ENCODE data around the gene GRIN2A. TPM values are rescaled to one million over a fixed set of nuclear protein-coding genes. Genes with fewer than 3 reads are reported as not detected.

Gene GRIN2A
- total RNA-seq, 1 donor from 2014 or later: 0.56 TPM

DNA sequence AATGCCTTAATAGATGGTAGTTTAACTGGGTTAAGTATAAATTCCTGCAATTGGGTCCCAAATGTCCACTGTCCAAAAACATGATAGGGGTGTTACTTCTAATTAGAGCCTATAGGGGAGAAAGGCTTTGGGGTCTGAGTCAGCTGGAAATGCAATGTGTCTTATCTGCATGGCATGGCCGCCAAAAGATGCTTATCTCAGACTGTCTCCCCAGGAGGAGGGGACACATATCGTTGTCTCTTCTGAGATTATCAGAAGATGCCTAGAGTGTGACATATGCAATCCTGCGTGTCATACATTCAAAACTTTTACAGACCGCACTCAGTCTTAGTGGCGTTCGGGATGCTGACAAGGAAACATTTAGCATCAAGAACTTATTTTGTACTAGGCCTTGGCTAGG lies 442.9 kb downstream of the GRIN2A start:
- Histone ChIP-seq H3K27me3 (ENCODE audit: low read depth) (no peaks in the 10 kb centered on the region), H3K27ac (no peak overlapping the region), H3K36me3 (no peaks in the 10 kb centered on the region), H3K4me3 (no peak overlapping the region), H3K9me3 (no peaks in the 10 kb centered on the region), H3K4me1 (no peaks in the 10 kb centered on the region)
- DNase-seq (no peak), ATAC-seq (no peak)
- intact Hi-C loops (cut with DNase I): no loop called here
- TF ChIP-seq, protein P1, sequence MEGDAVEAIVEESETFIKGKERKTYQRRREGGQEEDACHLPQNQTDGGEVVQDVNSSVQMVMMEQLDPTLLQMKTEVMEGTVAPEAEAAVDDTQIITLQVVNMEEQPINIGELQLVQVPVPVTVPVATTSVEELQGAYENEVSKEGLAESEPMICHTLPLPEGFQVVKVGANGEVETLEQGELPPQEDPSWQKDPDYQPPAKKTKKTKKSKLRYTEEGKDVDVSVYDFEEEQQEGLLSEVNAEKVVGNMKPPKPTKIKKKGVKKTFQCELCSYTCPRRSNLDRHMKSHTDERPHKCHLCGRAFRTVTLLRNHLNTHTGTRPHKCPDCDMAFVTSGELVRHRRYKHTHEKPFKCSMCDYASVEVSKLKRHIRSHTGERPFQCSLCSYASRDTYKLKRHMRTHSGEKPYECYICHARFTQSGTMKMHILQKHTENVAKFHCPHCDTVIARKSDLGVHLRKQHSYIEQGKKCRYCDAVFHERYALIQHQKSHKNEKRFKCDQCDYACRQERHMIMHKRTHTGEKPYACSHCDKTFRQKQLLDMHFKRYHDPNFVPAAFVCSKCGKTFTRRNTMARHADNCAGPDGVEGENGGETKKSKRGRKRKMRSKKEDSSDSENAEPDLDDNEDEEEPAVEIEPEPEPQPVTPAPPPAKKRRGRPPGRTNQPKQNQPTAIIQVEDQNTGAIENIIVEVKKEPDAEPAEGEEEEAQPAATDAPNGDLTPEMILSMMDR (IDR thresholded peaks at IDR 0.05): no peak

DNA sequence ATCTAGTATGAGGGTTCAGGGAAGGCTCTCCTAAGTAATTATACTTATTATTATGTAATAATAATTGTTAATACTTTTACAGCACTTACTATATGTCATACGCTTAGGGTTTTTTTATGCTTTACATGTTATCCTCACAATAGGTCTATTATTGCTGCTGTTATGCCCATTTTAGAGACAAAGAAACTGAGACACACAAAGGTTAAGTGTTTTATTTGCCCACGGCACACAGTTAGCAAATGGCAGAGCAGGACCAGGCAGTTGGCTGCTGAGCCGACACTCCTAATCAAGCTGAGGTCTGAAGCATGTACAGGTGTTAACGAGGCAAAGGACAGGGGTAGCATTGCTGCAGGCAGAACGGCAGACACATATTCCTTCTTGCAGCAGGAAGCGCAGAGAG lies 443.5 kb downstream of the GRIN2A start:
- Histone ChIP-seq H3K27ac (no peak overlapping the region), H3K36me3 (no peaks in the 10 kb centered on the region), H3K27me3 (ENCODE audit: low read depth) (no peaks in the 10 kb centered on the region), H3K4me3 (no peak overlapping the region), H3K4me1 (no peaks in the 10 kb centered on the region), H3K9me3 (no peaks in the 10 kb centered on the region)
- DNase-seq: no peak
- no peak for ATAC-seq
- intact Hi-C loops (cut with DNase I): no loop called here
- TF ChIP-seq, protein P1 (IDR thresholded peaks at IDR 0.05): no peak

- H3K36me3 ChIP-seq: no peaks in the 10 kb centered on the region
- H3K4me1 ChIP-seq: no peaks in the 10 kb centered on the region
- no peak overlapping the region for H3K4me3 ChIP-seq
- no peak for ATAC-seq
- TF ChIP-seq, protein P1 (IDR thresholded peaks at IDR 0.05): no peak
- H3K9me3 ChIP-seq: no peaks in the 10 kb centered on the region
- intact Hi-C loops (cut with DNase I): no loop called here
- H3K27ac ChIP-seq: no peak overlapping the region
- no peak for DNase-seq
- no peaks in the 10 kb centered on the region for H3K27me3 ChIP-seq (ENCODE audit: low read depth)
Measured at GRCh38 chr16:9736547-9736946, 445.7 kb downstream of the GRIN2A start.

DNA sequence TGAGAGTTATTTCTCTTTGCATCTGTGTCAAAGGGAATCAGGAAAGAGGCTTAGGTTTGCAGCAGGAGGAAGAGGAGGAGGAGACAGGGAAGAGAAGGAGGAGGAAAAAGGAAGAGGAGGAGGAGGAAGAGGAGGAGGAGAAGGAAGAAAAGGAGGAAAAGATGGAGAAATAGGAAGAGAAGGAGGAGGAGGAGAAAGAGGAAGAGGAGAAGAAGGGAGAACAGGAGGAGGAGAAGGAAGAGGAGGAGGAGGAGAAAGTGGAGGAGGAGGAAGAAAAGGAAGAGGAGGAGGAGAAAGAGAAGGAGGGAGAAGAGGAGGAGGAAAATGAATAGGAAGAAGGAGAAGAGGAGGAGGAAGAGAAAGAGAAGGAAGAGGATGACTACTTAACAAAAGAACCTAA lies 459.1 kb downstream of the GRIN2A start:
- intact Hi-C loops (cut with DNase I): no loop called here
- TF ChIP-seq, protein P1 (IDR thresholded peaks at IDR 0.05): no peak
- no peak for ATAC-seq
- Histone ChIP-seq H3K27me3 (ENCODE audit: low read depth) (no peaks in the 10 kb centered on the region), H3K4me1 (no peaks in the 10 kb centered on the region), H3K9me3 (no peaks in the 10 kb centered on the region), H3K4me3 (no peak overlapping the region), H3K36me3 (no peaks in the 10 kb centered on the region), H3K27ac (no peak overlapping the region)
- no peak for DNase-seq

- intact Hi-C loops (cut with DNase I): no loop called here
- no peaks in the 10 kb centered on the region for H3K9me3 ChIP-seq
- H3K27ac ChIP-seq: no peak overlapping the region
- TF ChIP-seq, protein P1 (IDR thresholded peaks at IDR 0.05): no peak
- H3K27me3 ChIP-seq (ENCODE audit: low read depth): no peaks in the 10 kb centered on the region
- ATAC-seq (no peak), DNase-seq (no peak)
- no peak overlapping the region for H3K4me3 ChIP-seq
- no peaks in the 10 kb centered on the region for H3K4me1 ChIP-seq
- no peaks in the 10 kb centered on the region for H3K36me3 ChIP-seq
Measured at GRCh38 chr16:9713907-9714306, 468.3 kb downstream of the GRIN2A start.

- DNase-seq (no peak), ATAC-seq (no peak)
- intact Hi-C loops (cut with DNase I): no loop called here
- Histone ChIP-seq H3K4me1 (no peaks in the 10 kb centered on the region), H3K36me3 (no peaks in the 10 kb centered on the region), H3K9me3 (no peaks in the 10 kb centered on the region), H3K27ac (no peak overlapping the region), H3K4me3 (no peak overlapping the region), H3K27me3 (ENCODE audit: low read depth) (no peaks in the 10 kb centered on the region)
- TF ChIP-seq, protein P1 (IDR thresholded peaks at IDR 0.05): no peak
Measured at GRCh38 chr16:9713156-9713555, 469.1 kb downstream of the GRIN2A start.

All from lower lobe of right lung (tissue), 2 donors.